Measurements from ENCODE around the gene MBD2.
A peak's percentile ranks its signal among the peaks of the same experiment; 100 is the strongest.
"Not testable (repeated sequence)": the region's sequence is repeated elsewhere in the genome, so short reads cannot be mapped to it uniquely, and the experiment has no call there.

The MBD2 gene

GRCh38 chr18:54233747-54234146 is 9.3 kb upstream of the MBD2 start:
- no peak for DNase-seq

- DNase-seq = no peak
Measured at GRCh38 chr18:54233228-54233625, 8.8 kb upstream of the MBD2 start.

GRCh38 chr18:54232485-54233227 is 8.2 kb upstream of the MBD2 start:
- DNase-seq = no peak

- DNase-seq = peak; percentile 30
Measured at GRCh38 chr18:54229421-54230059, 5.1 kb upstream of the MBD2 start.

- no peak for DNase-seq
Measured at GRCh38 chr18:54228364-54228763, 3.9 kb upstream of the MBD2 start.

- peak; percentile 57 for DNase-seq
Measured at GRCh38 chr18:54223568-54224241, 764 bp downstream of the MBD2 start.

GRCh38 chr18:54222922-54223567 is 1.4 kb downstream of the MBD2 start:
- peak; percentile 82 for DNase-seq

GRCh38 chr18:54220406-54220805 is 4.1 kb downstream of the MBD2 start:
- DNase-seq = no peak

- not testable (repeated sequence) for DNase-seq
Measured at GRCh38 chr18:54218803-54219202, 5.7 kb downstream of the MBD2 start.

- DNase-seq = no peak
Measured at GRCh38 chr18:54218299-54218698, 6.2 kb downstream of the MBD2 start.

- no peak for DNase-seq
Measured at GRCh38 chr18:54217624-54218023, 6.8 kb downstream of the MBD2 start.

GRCh38 chr18:54215069-54215468 is 9.4 kb downstream of the MBD2 start:
- no peak for DNase-seq

- peak; percentile 29 for DNase-seq
Measured at GRCh38 chr18:54210463-54210862, 14.0 kb downstream of the MBD2 start.

- peak; percentile 67 for DNase-seq
Measured at GRCh38 chr18:54209471-54210180, 14.8 kb downstream of the MBD2 start.

GRCh38 chr18:54206447-54206846 is 18.0 kb downstream of the MBD2 start:
- no peak for DNase-seq

- no peak for DNase-seq
Measured at GRCh38 chr18:54205959-54206358, 18.5 kb downstream of the MBD2 start.

- not testable (repeated sequence) for DNase-seq
Measured at GRCh38 chr18:54205448-54205847, 19.0 kb downstream of the MBD2 start.

GRCh38 chr18:54204883-54205282 is 19.6 kb downstream of the MBD2 start:
- no peak for DNase-seq

- no peak for DNase-seq
Measured at GRCh38 chr18:54203914-54204313, 20.6 kb downstream of the MBD2 start.

- DNase-seq = no peak
Measured at GRCh38 chr18:54202851-54203250, 21.6 kb downstream of the MBD2 start.

- DNase-seq = no peak
Measured at GRCh38 chr18:54197747-54198411, 26.6 kb downstream of the MBD2 start.

- no peak for DNase-seq
Measured at GRCh38 chr18:54193786-54194185, 30.7 kb downstream of the MBD2 start.

All from activated CD4-positive, alpha-beta T cell treated with anti-CD3 and anti-CD28 coated beads, Interleukin-10, Interleukin-2, amounts not matched to agents 100 ng/mL and 50 ng/mL, durations not matched to agents 16 hours and 8 hours (primary cell).